Measurements from ENCODE around the gene SLC34A3. TPM values are rescaled to one million over a fixed set of nuclear protein-coding genes. Genes with fewer than 3 reads are reported as not detected.

Gene SLC34A3
- total and polyA plus RNA-seq, 3 experiments from 2014 or later = not detected

DNA sequence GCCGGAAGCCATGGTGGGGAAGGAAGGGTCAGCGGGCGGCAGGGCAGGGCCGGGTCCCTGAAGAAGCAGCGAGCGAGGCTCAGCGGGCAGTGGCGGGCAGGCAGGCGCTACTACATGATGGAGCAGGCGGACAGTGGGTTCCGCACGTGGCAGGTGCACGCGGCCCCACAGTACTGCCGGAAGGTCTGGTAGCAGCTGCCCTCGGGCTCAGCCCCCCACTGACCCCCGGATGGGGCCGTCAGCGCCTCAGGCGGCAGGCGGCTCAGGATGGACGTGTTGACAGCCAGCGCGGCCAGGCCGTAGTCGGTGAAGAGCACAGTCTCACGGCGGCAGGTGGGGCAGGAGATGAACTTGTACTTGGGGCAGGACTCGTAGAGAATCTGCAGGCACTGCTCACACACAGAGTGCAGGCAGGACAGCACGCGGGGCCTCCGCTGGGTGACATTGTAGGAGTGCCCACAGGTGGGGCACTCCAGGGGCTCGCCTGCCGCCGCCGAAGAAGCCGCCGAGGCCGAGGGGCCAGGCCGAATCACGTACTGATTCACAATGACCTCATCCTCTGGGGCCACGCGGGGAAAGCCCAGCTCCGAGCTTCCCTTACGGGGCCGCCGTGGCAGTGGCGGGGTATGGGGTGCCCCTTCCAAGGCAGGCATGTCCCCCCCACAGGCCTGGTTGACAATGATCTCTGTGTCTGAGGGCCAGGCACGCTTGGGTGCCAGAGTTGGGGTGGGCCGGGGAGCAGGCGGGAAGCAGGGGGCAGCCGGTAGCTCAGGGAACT lies 10.2 kb upstream of the SLC34A3 start:
- Mint-ChIP-seq H3K27me3 (no peaks in the 10 kb centered on the region), H3K4me3 (peak overlapping the region in 4 of 7 donors; percentile 15 to 47 (median 32)), H3K9me3 (peaks cover 0 to 1% (median 0%) of the 10 kb centered on the region in 5 donors), H3K4me1 (peaks cover 0 to 10% (median 3%) of the 10 kb centered on the region in 3 donors), H3K27ac (no peak overlapping the region), H3K36me3 (peaks cover 0 to 3% (median 0%) of the 10 kb centered on the region in 3 donors)
- H3K9me3 ChIP-seq (ENCODE audit: low read length) = no peaks in the 10 kb centered on the region
- DNase-seq = peak in 1 of 5 donors; percentile 47
- ChIA-PET CTCF (no interaction called here), POLR2A (interaction anchor here (1.5 kb wide), 1 partner anchor 20 kb away, joined by 5 read pairs; the partner anchor contains the start of gene TPRN)
- H3K36me3 ChIP-seq (ENCODE audit: insufficient read depth, low read length) = no peaks in the 10 kb centered on the region
- H3K4me1 ChIP-seq (ENCODE audit: insufficient read depth, low read length) = peaks cover 13% of the 10 kb centered on the region
- H3K27me3 ChIP-seq (ENCODE audit: insufficient read depth, low read length, poor library complexity, severe bottlenecking) = no peaks in the 10 kb centered on the region
- no peak overlapping the region for H3K27ac ChIP-seq (ENCODE audit: low read depth, low read length)
- H3K4me3 ChIP-seq (ENCODE audit: low read length) = no peak overlapping the region

DNA sequence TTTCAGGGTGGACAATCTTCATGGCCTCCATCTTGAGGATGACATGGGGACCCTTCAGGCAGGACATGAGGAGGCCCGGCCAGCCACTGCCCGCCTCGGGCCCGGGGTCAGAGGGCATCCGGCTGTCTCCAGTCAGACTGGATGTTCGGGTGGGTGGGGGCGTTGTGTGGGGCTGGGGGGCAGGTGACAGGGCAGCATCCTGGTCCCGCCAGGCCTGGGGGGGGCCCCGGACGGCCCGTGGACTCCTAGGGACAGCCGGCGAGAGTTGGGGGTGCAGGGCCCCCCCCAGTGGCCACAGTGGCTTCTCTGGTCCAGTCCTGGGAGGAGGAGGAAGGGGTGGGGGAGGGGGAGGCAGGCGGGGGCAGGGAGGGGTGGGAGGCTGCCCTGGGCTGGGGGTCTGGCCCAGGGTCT lies 9.6 kb upstream of the SLC34A3 start:
- CTCF ChIA-PET = no interaction called here
- POLR2A ChIA-PET = no interaction called here

DNA sequence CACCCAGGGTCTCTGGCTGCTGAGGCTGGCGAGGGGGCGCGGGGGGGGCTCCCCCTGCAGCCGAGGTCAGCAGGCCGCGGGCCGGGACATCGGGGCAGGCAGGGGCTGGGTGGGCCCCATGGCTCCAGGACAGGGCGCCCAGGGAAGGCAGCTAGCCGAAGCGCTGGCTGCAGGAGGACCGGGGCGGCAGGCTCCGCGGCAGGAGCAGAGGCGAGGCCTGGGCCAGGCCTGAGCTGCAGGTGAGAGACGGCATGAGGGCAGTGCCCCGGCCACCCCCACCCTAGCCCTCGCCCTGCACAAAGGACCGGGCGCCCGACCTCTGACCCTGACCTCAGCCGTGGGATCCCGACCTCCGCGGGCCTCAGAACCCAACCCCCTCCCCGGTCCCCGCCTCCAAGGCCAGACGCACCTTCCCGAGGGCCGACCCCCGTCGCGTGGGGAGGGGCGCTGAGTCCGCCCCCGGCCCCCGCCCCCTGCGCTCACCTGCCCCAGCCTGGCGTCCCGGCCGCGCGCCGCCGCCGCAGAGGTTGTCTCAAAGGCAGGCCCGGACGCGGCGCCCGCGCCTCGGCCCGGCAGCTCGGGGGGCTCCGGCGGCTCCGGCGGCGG lies 9.1 kb upstream of the SLC34A3 start:
- Mint-ChIP-seq H3K9me3 (peaks cover 0 to 1% (median 0%) of the 10 kb centered on the region in 5 donors), H3K4me3 (no peak overlapping the region), H3K27me3 (no peaks in the 10 kb centered on the region), H3K4me1 (peaks cover 0 to 10% (median 3%) of the 10 kb centered on the region in 3 donors), H3K36me3 (peaks cover 0 to 1% (median 0%) of the 10 kb centered on the region in 3 donors), H3K27ac (peak overlapping the region in 1 of 8 donors; percentile 38)
- no peaks in the 10 kb centered on the region for H3K36me3 ChIP-seq (ENCODE audit: insufficient read depth, low read length)
- ChIA-PET CTCF (no interaction called here), POLR2A (interaction anchor here (1.4 kb wide), 1 partner anchor 33 kb away, joined by 5 read pairs; the partner anchor contains the start of genes ANAPC2 and SSNA1)
- H3K4me3 ChIP-seq (ENCODE audit: low read length) = no peak overlapping the region
- DNase-seq = peak in 1 of 5 donors; percentile 52
- H3K27ac ChIP-seq (ENCODE audit: low read depth, low read length) = no peak overlapping the region
- H3K9me3 ChIP-seq (ENCODE audit: low read length) = no peaks in the 10 kb centered on the region
- no peaks in the 10 kb centered on the region for H3K27me3 ChIP-seq (ENCODE audit: insufficient read depth, low read length, poor library complexity, severe bottlenecking)
- peaks cover 13% of the 10 kb centered on the region for H3K4me1 ChIP-seq (ENCODE audit: insufficient read depth, low read length)

More for the DNA sequence above, 9.6 kb upstream of the SLC34A3 start:
- H3K4me1 ChIP-seq (ENCODE audit: insufficient read depth, low read length) = peaks cover 13% of the 10 kb centered on the region
- Mint-ChIP-seq H3K27me3 (no peaks in the 10 kb centered on the region), H3K4me1 (peaks cover 0 to 10% (median 3%) of the 10 kb centered on the region in 3 donors), H3K4me3 (peak overlapping the region in 2 of 7 donors; percentile 15 to 47), H3K9me3 (peaks cover 0 to 1% (median 0%) of the 10 kb centered on the region in 5 donors), H3K27ac (no peak overlapping the region), H3K36me3 (peaks cover 0 to 1% (median 0%) of the 10 kb centered on the region in 3 donors)
- H3K27me3 ChIP-seq (ENCODE audit: insufficient read depth, low read length, poor library complexity, severe bottlenecking) = no peaks in the 10 kb centered on the region
- DNase-seq = no peak
- no peak overlapping the region for H3K27ac ChIP-seq (ENCODE audit: low read depth, low read length)
- no peaks in the 10 kb centered on the region for H3K9me3 ChIP-seq (ENCODE audit: low read length)
- no peak overlapping the region for H3K4me3 ChIP-seq (ENCODE audit: low read length)
- no peaks in the 10 kb centered on the region for H3K36me3 ChIP-seq (ENCODE audit: insufficient read depth, low read length)

DNA sequence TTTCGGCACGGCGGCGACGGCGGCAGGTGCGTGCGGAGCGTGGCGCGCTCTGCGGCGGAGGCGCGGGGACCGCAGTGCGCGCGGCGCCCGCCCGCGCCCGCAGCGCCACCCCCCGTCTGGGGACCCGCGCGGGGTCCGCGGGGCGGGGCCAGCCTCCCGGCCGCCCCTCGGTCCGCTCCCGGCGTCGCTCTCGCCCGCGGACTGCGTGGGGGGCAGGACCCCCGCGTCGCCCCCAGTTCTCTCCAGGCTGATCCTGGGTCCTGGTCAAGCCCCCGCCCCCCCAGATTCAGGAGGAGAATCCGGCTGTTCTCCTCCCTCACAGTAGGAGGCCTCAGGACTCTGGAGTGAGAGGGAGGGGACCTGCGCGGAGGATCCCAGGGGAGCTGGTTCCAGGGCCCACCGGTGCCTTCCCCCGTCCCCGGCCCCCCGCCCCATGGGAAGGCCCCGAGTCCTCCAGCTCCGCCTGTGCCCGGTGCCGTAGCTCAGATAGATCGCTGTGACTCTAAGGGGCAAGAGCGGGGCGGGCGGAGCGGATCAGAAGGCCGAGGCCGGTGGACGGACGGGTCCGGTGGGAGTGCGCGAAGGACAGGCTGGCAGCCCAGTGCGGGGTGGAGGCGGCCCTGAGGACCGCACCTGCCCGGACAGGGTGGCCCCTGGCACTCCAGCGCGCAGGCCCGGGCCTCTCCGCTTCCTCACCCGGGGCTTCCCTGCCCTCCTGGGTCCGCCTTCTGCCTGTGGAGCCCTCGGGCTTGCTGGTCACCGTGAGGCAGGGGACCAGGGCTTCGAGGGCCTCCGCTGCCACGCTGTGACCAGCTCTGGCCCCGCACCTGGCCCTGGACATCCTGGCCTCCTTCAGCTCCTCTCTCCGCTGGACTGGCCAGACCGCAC lies 8.3 kb upstream of the SLC34A3 start, which contains the start of gene RNF208:
Gene RNF208 (minus strand): TSS at position 51 of the 888 bp plus-strand sequence. CDS start 1,028 bp downstream, outside the sequence.
- Mint-ChIP-seq H3K4me3 (peak within 1 kb of the TSS; percentile 71 to 85 (median 76)), H3K27ac (peak within 1 kb of the TSS in 5 of 8 donors; percentile 66 to 93 (median 79)), H3K9me3 (peaks cover 0 to 1% (median 0%) of the 10 kb centered on the region in 5 donors), H3K36me3 (no peaks in the 10 kb centered on the region), H3K4me1 (peaks cover under 1 to 12% (median 3%) of the 10 kb centered on the region in 3 donors), H3K27me3 (peaks cover 0 to under 1% of the 10 kb centered on the region in 2 donors)
- POLR2A ChIA-PET = interaction anchor here (0.7 to 2.9 kb wide), 10 partner anchors 15 to 136 kb away, joined by 3 to 23 read pairs (median 8); partner anchors contain the start of genes ANAPC2, MAN1B1, SSNA1 and TPRN
- peak in 2 of 5 donors; percentile 34 to 53 for DNase-seq
- CTCF ChIA-PET = interaction anchor here (0.9 to 3.5 kb wide), 5 partner anchors 13 to 187 kb away, joined by 3 to 18 read pairs (median 7); no protein-coding TSS in a partner anchor
- Histone ChIP-seq H3K4me1 (ENCODE audit: insufficient read depth, low read length) (peaks cover 13% of the 10 kb centered on the region), H3K36me3 (ENCODE audit: insufficient read depth, low read length) (no peaks in the 10 kb centered on the region), H3K27me3 (ENCODE audit: insufficient read depth, low read length, poor library complexity, severe bottlenecking) (no peaks in the 10 kb centered on the region), H3K4me3 (ENCODE audit: low read length) (peak within 1 kb of the TSS; percentile 75), H3K9me3 (ENCODE audit: low read length) (no peaks in the 10 kb centered on the region), H3K27ac (ENCODE audit: low read depth, low read length) (peak within 1 kb of the TSS; percentile 74)

DNA sequence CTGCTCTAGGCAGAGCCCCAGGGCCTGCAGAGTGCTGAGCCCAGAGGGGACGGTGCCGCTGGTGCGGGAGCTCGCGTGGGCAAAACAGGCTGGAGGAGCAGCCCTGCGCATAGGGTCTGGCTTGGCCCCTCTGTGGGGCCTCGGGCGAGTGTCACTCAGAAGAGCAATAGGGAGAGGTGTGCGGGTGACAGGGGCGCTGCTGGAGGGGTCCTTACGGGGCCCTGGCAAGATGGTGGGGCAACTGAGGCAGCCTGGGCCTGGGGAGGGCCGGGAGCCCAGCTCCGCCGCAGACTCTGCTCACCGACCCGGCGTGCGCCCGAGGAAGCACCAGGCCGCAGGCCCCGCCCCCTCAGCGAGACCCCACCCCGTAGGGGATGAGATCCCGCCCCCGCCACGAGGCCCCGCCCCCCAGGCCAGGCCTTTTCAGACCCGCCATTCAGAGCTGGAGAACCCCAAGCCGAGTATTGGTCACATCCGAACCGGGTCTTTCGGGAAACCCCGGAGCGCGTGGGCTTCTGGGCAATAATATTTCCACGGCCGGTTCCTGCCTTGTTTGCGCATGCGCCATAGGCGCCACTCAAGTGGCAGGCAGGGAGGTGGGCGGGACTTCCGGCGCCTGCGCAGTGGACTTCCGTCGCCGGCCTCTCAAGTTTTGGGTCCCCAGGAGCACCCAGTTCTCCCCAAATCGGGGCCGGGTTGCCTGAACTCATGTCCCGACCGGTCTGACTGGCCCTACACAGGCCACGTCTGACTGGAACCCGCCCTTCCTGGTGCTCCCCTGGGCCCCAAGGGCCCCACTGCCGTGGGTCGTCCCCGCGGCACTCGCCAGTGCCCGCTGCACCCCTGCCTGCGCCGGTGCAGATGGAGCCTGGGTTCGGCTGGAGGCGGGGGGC lies 7.4 kb upstream of the SLC34A3 start:
- peaks cover 4 to 15% (median 5%) of the 10 kb centered on the region in 3 donors for H3K4me1 Mint-ChIP-seq
- no peaks in the 10 kb centered on the region for H3K36me3 ChIP-seq (ENCODE audit: insufficient read depth, low read length)
- H3K4me3 ChIP-seq (ENCODE audit: low read length) = peak overlapping the region; percentile 88
- H3K9me3 Mint-ChIP-seq = peaks cover 0 to 1% (median 0%) of the 10 kb centered on the region in 5 donors
- peaks cover 2 to 4% of the 10 kb centered on the region in 2 donors for H3K27me3 Mint-ChIP-seq
- ChIA-PET CTCF (interaction anchor here (0.9 to 3.5 kb wide), 7 partner anchors 14 to 188 kb away, joined by 3 to 18 read pairs (median 4); no protein-coding TSS in a partner anchor), POLR2A (interaction anchor here (0.6 to 2.9 kb wide), 11 partner anchors 16 to 200 kb away, joined by 3 to 23 read pairs (median 7); partner anchors contain the start of genes ANAPC2, EXD3, MAN1B1 and NOXA1)
- DNase-seq = peak; percentile 95 to 99 (median 98)
- H3K27ac Mint-ChIP-seq = peak overlapping the region; percentile 51 to 91 (median 81)
- H3K9me3 ChIP-seq (ENCODE audit: low read length) = no peaks in the 10 kb centered on the region
- H3K27ac ChIP-seq (ENCODE audit: low read depth, low read length) = peak overlapping the region; percentile 74
- H3K4me3 Mint-ChIP-seq = peak overlapping the region; percentile 71 to 85 (median 76)
- no peaks in the 10 kb centered on the region for H3K27me3 ChIP-seq (ENCODE audit: insufficient read depth, low read length, poor library complexity, severe bottlenecking)
- peaks cover 13% of the 10 kb centered on the region for H3K4me1 ChIP-seq (ENCODE audit: insufficient read depth, low read length)
- no peaks in the 10 kb centered on the region for H3K36me3 Mint-ChIP-seq

DNA sequence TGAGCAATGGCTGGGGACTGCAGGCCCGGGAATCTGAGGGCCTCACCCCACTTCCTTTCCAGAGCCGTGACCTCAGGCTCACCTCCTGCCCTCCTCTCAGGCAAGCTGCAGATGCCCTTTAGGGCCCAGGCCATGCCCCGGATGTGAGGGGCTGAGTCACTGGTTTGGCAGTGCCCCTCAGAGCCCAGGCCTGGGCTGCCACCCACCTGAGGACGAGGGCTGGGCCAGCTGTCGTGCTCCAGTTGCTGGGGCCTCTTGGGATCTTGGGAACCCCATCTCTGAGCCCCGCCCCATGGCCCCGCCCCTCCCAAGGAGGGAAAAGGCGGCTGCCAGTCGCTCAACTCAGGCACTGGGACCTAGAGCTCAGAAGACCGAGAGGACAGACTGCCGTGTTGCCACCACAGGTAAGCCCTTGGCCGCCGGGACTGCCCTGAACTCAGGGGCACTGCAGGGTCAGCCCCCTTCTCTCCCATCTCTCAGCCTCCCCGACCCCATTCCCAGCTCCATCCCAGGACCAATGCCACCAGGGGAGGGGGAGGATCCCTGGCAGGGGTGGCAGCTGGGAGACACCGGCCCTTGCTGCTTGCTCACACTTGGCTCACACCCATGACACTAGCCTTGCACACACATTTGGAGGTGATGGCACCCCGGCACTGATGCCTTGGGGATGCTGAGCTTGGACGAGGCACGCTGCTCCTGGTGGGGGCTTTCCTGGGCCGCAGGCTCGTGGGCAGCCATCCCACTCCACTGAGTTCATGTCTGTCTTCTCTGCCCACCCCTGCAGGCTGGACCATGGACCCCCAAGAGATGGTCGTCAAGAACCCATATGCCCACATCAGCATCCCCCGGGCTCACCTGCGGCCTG lies 5.6 kb upstream of the SLC34A3 start, which contains the start of gene CYSRT1:
Gene CYSRT1 (plus strand): TSS at position 345 of the 865 bp plus-strand sequence. CDS start 448 bp downstream, at position 793.
- Mint-ChIP-seq H3K9me3 (no peaks in the 10 kb centered on the region), H3K27ac (peak within 1 kb of the TSS; percentile 51 to 91 (median 81)), H3K4me1 (peaks cover 4 to 15% (median 5%) of the 10 kb centered on the region in 3 donors), H3K36me3 (no peaks in the 10 kb centered on the region), H3K27me3 (peaks cover 2 to 4% of the 10 kb centered on the region in 2 donors), H3K4me3 (peak within 1 kb of the TSS; percentile 71 to 85 (median 76))
- H3K9me3 ChIP-seq (ENCODE audit: low read length) = no peaks in the 10 kb centered on the region
- H3K4me1 ChIP-seq (ENCODE audit: insufficient read depth, low read length) = peaks cover 13% of the 10 kb centered on the region
- H3K27me3 ChIP-seq (ENCODE audit: insufficient read depth, low read length, poor library complexity, severe bottlenecking) = no peaks in the 10 kb centered on the region
- H3K27ac ChIP-seq (ENCODE audit: low read depth, low read length) = peak within 1 kb of the TSS; percentile 74
- no peak for DNase-seq
- no peaks in the 10 kb centered on the region for H3K36me3 ChIP-seq (ENCODE audit: insufficient read depth, low read length)
- peak within 1 kb of the TSS; percentile 88 for H3K4me3 ChIP-seq (ENCODE audit: low read length)
- POLR2A ChIA-PET = interaction anchor here (2.9 kb wide), 1 partner anchor 96 kb away, joined by 13 read pairs; no protein-coding TSS in a partner anchor
- CTCF ChIA-PET = interaction anchor here (1.1 to 4.6 kb wide), 6 partner anchors 10 to 129 kb away, joined by 3 to 30 read pairs (median 11); partner anchors contain the start of genes ANAPC2 and SSNA1
